HG03439 (cell line): ENCODE data around the gene SLC5A2.
"Not testable (repeated sequence)": the region's sequence is repeated elsewhere in the genome, so short reads cannot be mapped to it uniquely, and the experiment has no call there.

ENCODE experiments used
- ATAC-seq: cut with Tn5 transposase; IDR thresholded peaks from one replicate; pipeline ENCODE4 v1.9.1; 2021; ENCODE audit warnings: mild to moderate bottlenecking, moderate library complexity; ENCODE audit not compliant: unreplicated experiment

The SLC5A2 gene

GRCh38 chr16:31483081-31483480 lies at the start of gene SLC5A2:
TSS of gene SLC5A2 (plus strand) at chr16:31483123. CDS start at chr16:31483137, 14 bp downstream.
- no peak for ATAC-seq

GRCh38 chr16:31435341-31436220 lies 47.3 kb upstream of the SLC5A2 start:
- ATAC-seq, result no peak

- ATAC-seq, result no peak
Measured at GRCh38 chr16:31436221-31437045, 46.5 kb upstream of the SLC5A2 start.

GRCh38 chr16:31438414-31438813 lies 44.5 kb upstream of the SLC5A2 start:
- ATAC-seq, result no peak

- not testable (repeated sequence) for ATAC-seq
Measured at GRCh38 chr16:31439023-31439422, 43.9 kb upstream of the SLC5A2 start.

GRCh38 chr16:31439519-31439918 lies 43.4 kb upstream of the SLC5A2 start:
- no peak for ATAC-seq

GRCh38 chr16:31440516-31441184 lies 42.3 kb upstream of the SLC5A2 start:
- ATAC-seq, result no peak

- ATAC-seq, result no peak
Measured at GRCh38 chr16:31441956-31442355, 41.0 kb upstream of the SLC5A2 start.

- not testable (repeated sequence) for ATAC-seq
Measured at GRCh38 chr16:31445931-31446330, 37.0 kb upstream of the SLC5A2 start.

GRCh38 chr16:31451201-31451600 lies 31.7 kb upstream of the SLC5A2 start:
- ATAC-seq, result no peak

- ATAC-seq, result no peak
Measured at GRCh38 chr16:31451681-31452351, 31.1 kb upstream of the SLC5A2 start.

GRCh38 chr16:31452631-31453106 lies 30.3 kb upstream of the SLC5A2 start:
- no peak for ATAC-seq

- no peak for ATAC-seq
Measured at GRCh38 chr16:31453255-31454204, 29.4 kb upstream of the SLC5A2 start.

GRCh38 chr16:31455601-31456314 lies 27.2 kb upstream of the SLC5A2 start:
- no peak for ATAC-seq

- no peak for ATAC-seq
Measured at GRCh38 chr16:31456988-31457360, 25.9 kb upstream of the SLC5A2 start.

- peak; percentile 3 for ATAC-seq
Measured at GRCh38 chr16:31458073-31458843, 24.7 kb upstream of the SLC5A2 start.

GRCh38 chr16:31458844-31459686 lies 23.9 kb upstream of the SLC5A2 start, which contains the start of gene ARMC5:
TSS of gene ARMC5 (plus strand) at chr16:31459501. CDS start at chr16:31459525, 24 bp downstream.
- peak; percentile 75 for ATAC-seq
